ENCODE data around the gene SLC35F4. TPM values are rescaled to one million over a fixed set of nuclear protein-coding genes. Genes with fewer than 3 reads are reported as not detected.

SLC35F4 gene
- total and polyA plus RNA-seq, 2 donors (not counting 3 experiments of a cell fraction or from before 2014, with no cell fraction given): not detected

GRCh38 chr14:57811998-57812546, 53.8 kb downstream of the SLC35F4 start:
- Histone ChIP-seq H3K4me3 (replicated peaks in 1 of 3; ENCODE audit: insufficient read depth in 1 of 3, low read depth in 1 of 3, low read length in 3 of 3) (no peak overlapping the region), H3K27ac (ENCODE audit: insufficient read depth, low read depth, low read length) (no peak overlapping the region), H4K20me1 (replicated peaks; ENCODE audit: control insufficient read depth, extremely low read depth, insufficient read depth, low read length) (no peaks in the 10 kb centered on the region), H2AFZ (ENCODE audit: low read depth, low read length) (no peak overlapping the region), H3K9ac (replicated peaks; ENCODE audit: extremely low read depth, insufficient read depth, low read length) (no peak overlapping the region), H3K27me3 (ENCODE audit: control insufficient read depth in 2 of 2, insufficient read depth in 2 of 2, low read length in 2 of 2) (no peaks in the 10 kb centered on the region), H3K4me2 (ENCODE audit: insufficient read depth, low read length) (no peak overlapping the region), H3K9me1 (replicated peaks; ENCODE audit: control insufficient read depth, extremely low read depth, insufficient read depth, low read length) (no peaks in the 10 kb centered on the region), H3K4me1 (ENCODE audit: control insufficient read depth, extremely low read depth, insufficient read depth, low read length) (no peaks in the 10 kb centered on the region), H3K9me3 (replicated peaks; ENCODE audit: control insufficient read depth, insufficient read depth, low read length) (no peaks in the 10 kb centered on the region), H3K36me3 (ENCODE audit: control insufficient read depth in 2 of 2, extremely low read depth in 1 of 2, insufficient read depth in 2 of 2, low read length in 2 of 2) (no peaks in the 10 kb centered on the region), H3K79me2 (ENCODE audit: control insufficient read depth, insufficient read depth, low read length) (no peaks in the 10 kb centered on the region)
- TF ChIP-seq JUN (IDR thresholded peaks at IDR 0.05; ENCODE audit: borderline replicate concordance, insufficient read depth, insufficient read length, low read depth): no peak
- TF ChIP-seq EZH2 (IDR thresholded peaks at IDR 0.05; ENCODE audit: borderline replicate concordance, low read depth, low read length, severe bottlenecking): no peak
- no peak for TF ChIP-seq POLR2AphosphoS5 (IDR thresholded peaks at IDR 0.05; ENCODE audit: insufficient read depth, low read depth, low read length)
- TF ChIP-seq MAX (IDR thresholded peaks at IDR 0.05; ENCODE audit: insufficient read depth, insufficient read length): no peak
- TF ChIP-seq FOS (IDR thresholded peaks at IDR 0.05; ENCODE audit: borderline replicate concordance, insufficient read depth, low read length): no peak
- no peak for TF ChIP-seq CTCF (IDR thresholded peaks at IDR 0.05; ENCODE audit: extremely low read depth in 1 of 2, insufficient read depth in 1 of 2, low read depth in 1 of 2, low read length in 2 of 2)
- TF ChIP-seq POLR2A (IDR thresholded peaks at IDR 0.05; ENCODE audit: low read depth, low read length): no peak
- no peak for TF ChIP-seq MYC (IDR thresholded peaks at IDR 0.05; ENCODE audit: low read depth, low read length)
- no peak for TF ChIP-seq GATA2 (IDR thresholded peaks at IDR 0.05; ENCODE audit: insufficient read depth, insufficient read length, low read depth, low read length)
- CTCF ChIA-PET: interaction anchor here (1.6 kb wide), 1 partner anchor 120 kb away, joined by 3 read pairs; no protein-coding TSS in a partner anchor
- no peak for FAIRE-seq
- no peak for DNase-seq (ENCODE audit: low read depth, low spot score)
- POLR2A ChIA-PET: no interaction called here
- BruUV-seq (replicated peaks): no TSS peak
- dilution Hi-C loops (cut with MboI; ENCODE audit: extremely low pct_ligation_motif_present, low sequenced_read_pairs): no loop called here
- intact Hi-C loops (cut with micrococcal nuclease): no loop called here

Measured in endothelial cell of umbilical vein (primary cell).